Femur (tissue), 1 donor: Measurements from ENCODE around the gene SBF2.
"Not testable (repeated sequence)": the region's sequence is repeated elsewhere in the genome, so short reads cannot be mapped to it uniquely, and the experiment has no call there.

ENCODE experiments used
- DNase-seq: peaks from one replicate; pipeline ENCODE4 v3.0.0-alpha.2; 2017

SBF2 gene

DNA sequence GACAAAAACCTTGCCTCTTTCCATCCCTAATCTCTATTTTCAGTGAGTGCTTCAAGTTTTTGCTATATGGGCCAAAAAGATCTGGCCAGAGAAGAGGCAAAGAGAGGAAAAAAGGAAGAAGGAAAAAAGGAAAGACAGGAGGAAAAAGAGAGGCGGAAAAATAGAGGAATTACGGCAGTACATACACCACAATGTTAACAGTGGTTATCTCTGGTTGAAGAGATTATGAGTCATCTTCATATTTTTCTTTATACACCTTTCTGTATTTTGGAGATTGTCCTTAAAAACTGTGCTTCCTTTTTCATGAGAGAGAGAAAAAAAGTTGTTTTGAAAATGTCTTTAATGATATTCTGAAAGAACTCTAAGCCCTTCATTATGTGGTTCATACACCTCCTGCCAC, 133.7 kb downstream of the SBF2 start:
- no peak for DNase-seq

GRCh38 chr11:10158461-10158860, 135.6 kb downstream of the SBF2 start:
- DNase-seq: no peak

GRCh38 chr11:10155793-10156490, 138.1 kb downstream of the SBF2 start:
- no peak for DNase-seq

DNA sequence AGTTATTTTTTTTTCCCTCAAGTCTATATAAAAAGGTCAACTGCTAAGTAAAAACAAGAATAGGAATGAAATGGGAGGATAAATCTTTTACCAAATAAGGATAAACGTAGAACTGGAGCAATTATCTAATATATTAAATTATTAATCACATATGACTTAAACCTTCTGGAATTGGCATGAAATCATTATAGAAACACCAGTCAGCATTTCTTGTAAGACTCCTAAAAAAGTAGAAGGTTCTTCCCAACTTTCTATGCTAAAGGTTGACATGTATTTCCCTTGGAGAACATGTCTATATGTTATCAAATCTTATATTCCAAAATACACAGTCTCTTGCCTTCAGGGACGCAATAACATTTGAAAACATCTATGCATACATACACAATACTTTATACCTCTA, 143.2 kb downstream of the SBF2 start:
- no peak for DNase-seq

- no peak for DNase-seq
Observed at GRCh38 chr11:10149553-10149952, 144.5 kb downstream of the SBF2 start.

DNA sequence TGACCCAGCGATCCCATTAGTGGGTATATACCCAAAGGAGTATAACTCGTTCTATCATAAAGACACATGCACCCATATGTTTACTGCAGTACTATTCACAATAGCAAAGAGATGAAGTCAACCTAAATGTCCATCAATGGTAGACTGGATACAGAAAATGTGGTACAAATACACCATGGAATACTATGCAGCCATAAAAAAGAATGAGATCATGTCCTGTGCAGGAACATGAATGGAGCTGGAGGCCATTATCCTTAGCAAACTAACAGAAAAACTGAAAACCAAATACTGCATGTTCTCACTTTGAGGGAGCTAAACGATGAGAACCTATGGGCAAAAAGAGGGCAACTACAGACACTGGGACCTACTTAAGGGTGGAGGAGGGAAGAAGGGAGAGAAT, 146.8 kb downstream of the SBF2 start:
- DNase-seq: no peak

- no peak for DNase-seq
Observed at GRCh38 chr11:10144954-10145353, 149.1 kb downstream of the SBF2 start.

DNA sequence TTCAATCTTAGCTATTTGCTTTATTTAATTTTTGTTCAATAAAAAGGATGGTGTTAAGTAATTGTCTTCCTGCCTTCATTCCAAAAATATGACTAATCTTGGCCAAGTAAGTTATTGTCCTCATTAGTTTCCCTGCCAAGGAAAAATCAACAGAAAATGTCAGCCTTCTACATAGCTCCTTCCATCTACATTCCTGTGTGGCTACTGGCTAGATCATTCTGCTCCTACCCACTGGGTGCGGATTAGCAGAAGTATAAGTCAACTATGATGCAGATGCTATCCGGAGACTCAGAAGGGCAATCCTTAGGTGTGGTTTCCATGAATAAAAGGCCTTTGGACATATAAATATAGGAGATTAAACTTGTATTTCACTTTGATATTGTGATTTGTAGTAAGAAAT, 154.4 kb downstream of the SBF2 start:
- DNase-seq: no peak

- no peak for DNase-seq
Observed at GRCh38 chr11:10139143-10139542, 154.9 kb downstream of the SBF2 start.

DNA sequence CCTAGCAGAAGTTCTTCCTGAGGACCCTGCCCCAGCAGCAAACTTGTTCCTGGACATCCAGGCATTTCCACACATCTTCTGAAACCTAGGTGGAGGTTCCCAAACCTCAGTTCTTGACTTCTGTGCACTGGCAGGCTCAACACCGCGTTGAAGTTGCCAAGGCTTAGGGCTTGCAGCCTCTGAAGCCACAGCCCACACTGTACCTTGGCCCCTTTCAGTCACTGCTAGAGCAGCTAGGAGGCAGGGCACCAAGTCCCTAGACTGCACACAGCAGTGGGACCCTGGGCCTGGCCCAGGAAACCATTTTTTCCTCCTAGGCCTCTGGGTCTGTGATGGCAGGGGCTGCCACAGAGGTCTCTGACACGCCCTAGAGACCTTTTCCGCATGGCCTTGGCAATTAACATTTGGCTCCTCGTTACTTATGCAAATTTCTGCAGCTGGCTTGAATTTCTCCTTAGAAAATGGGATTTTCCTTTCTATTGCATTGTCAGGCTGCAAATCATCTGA, 159.0 kb downstream of the SBF2 start:
- DNase-seq: no peak

- DNase-seq: not testable (repeated sequence)
Observed at GRCh38 chr11:10134226-10134625, 159.8 kb downstream of the SBF2 start.

DNA sequence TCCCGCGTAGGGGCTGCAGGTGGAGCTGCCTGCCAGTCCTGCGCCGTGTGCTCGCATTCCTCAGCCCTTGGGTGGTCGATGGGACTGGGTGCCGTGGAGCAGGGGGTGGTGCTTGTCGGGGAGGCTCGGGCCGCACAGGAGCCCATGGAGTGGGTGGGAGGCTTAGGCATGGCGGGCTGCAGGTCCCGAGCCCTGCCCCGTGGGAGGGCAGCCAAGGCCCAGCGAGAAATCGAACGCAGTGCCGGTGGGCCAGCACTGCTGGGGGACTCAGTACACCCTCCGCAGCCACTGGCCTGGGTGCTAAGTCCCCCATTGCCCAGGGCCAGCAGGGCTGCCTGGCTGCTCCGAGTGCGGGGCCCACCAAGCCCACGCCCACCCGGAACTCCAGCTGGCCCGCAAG, 160.8 kb downstream of the SBF2 start:
- DNase-seq: not testable (repeated sequence)

DNA sequence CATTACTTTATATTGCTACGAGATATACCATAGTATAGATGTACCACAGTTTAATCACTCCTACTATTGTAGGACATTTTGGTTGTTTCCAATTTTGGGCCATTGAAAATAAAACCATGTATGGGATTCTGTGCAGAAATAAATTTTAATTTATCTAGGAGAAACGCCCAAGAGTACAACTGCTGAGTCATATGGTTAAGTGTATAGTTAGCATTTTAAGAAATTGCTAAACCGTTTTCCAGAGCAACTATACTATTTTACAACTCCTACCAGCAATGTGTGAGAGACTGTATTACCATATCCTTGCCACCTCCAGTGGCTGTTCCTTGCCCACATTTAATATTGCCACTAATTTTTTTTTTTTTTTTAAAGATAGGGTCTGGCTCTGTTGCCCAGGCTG, 163.1 kb downstream of the SBF2 start:
- DNase-seq: no peak

GRCh38 chr11:10129184-10129583, 164.8 kb downstream of the SBF2 start:
- not testable (repeated sequence) for DNase-seq

- no peak for DNase-seq
Observed at GRCh38 chr11:10125522-10126133, 168.4 kb downstream of the SBF2 start.

GRCh38 chr11:10122326-10123197, 171.5 kb downstream of the SBF2 start:
- DNase-seq: no peak

DNA sequence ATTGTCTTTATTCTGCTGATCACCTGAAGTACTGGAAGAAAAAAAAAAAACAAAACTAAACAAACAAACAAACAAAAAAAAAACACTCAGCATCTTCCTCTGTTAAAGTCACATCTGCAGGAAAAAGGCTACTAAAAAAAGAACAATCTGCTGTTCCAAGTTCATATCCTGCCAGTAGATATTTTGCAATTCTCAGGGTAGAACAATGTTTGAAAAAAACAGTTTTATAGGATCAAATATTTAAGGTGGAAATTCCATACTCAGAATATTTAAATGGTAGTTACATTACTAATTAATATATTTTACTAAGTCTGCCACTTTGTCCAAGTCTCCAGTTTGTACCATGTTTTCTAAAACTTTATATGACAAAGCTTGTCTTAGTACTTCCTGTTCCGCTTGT, 175.2 kb downstream of the SBF2 start:
- no peak for DNase-seq

- DNase-seq: no peak
Observed at GRCh38 chr11:10117709-10118351, 176.2 kb downstream of the SBF2 start.

- DNase-seq: no peak
Observed at GRCh38 chr11:10116588-10116987, 177.4 kb downstream of the SBF2 start.

DNA sequence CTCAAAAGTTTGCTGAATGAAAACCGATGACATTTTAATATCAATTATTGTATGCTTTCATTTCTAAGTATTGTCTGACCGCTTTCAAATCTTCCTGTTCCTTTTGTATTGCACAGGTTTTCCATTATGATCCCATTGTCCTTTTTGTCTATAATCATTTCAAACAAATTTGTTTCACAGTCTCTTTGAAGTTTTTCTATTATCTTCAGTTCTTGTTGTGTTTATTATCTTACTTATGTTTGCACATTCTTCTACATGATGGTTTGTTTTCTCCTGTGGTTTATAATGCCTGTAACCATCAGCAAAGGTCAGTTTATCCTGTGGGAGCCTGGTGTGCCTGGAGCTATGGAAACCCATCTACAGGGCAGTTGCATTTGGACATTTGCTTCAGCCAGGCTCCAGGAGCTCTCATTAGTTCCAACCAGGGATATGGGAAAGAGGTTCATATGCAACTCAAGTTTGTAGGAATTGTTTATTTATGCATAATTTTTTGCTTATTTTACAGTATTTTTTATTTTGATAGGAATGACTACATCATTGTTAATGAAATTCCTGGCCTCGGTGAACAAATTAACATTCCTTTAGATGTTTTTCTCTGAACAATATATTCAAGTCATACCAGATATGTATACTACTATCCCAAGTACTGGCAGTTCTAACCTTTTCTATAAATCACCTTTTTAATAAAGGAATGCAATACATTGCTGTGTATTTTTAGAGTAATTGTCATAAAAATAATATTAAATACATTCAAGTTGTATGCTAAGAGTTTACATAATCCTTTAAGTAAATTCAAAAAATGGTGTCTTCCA, 179.2 kb downstream of the SBF2 start:
- no peak for DNase-seq

DNA sequence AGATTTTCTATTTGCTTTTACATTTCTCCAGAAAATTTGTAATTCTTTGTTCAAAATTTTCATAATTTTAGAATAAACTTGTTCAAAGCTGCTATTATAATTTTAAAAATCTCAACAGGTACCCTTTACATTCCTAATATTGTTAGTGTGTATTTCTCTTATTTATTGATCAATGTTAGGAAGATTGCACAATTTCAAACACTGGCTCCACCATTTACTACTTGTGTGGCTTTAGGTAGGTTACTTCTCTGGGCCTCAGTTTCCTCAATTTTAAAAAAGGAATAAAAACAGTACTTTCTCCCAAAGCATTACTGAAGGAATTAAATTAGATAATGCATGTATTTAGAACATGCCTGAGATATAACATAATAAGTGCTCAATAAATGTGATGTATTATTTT, 180.2 kb downstream of the SBF2 start:
- no peak for DNase-seq

DNA sequence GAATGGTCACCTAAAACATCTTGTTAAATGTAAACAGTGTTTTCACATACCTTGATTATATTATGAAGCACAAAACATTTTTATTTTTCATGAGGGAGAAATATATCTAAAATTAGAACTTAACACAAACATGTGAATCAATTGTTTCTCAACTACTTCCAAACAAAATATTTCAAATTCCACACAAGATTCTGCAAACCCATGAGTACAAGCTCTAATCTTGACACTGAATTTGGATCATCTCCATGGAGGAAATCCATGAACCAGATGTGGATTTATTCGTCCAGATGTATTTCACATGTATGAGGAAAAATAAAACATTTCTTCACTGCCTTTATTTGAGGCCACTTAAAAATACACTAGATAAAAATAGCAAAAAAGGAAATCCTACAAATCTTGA, 184.2 kb downstream of the SBF2 start:
- no peak for DNase-seq
